Left cardiac atrium (tissue), 4 donors: Measurements from ENCODE around the gene PTCHD1. TPM values are rescaled to one million over a fixed set of nuclear protein-coding genes. Genes with fewer than 3 reads are reported as not detected.

Source experiments
- ATAC-seq, 2 donors: fragments of 200-7000 bp; cut with Tn5 transposase; one replicate each; pipeline ENCODE4 v1.9.1; 2020; ENCODE audit warnings: mild to moderate bottlenecking in 2 of 2, moderate library complexity in 2 of 2
- DNase-seq: peaks from one replicate; pipeline ENCODE4 v3.0.0-alpha.2; 2020
- intact Hi-C, 2 donors: fragments of 100-400 bp; cut with DNase I; formaldehyde crosslinking; loops; one replicate each; pipeline versions ENCODE4 v1.14.1 to v1.15.1; 2022 to 2023
- long read RNA-seq: library from polyadenylated mRNA; unstranded; transcript quantifications from one replicate; pipeline ENCODE4 v2.0.0, GENCODE V29; 2021
- total RNA-seq, 2 donors: library from RNA; stranded (reverse); fragmentation: NEBNext Ultra II Directional; extraction: Animal tissue kit (Norgen Biotek cat#: 25700); gene quantifications; one replicate each; pipeline ENCODE4 v1.2.1, GENCODE V29; 2021
- donor health status: DM: no; HTN: yes; CAD: no.
- donor health status: DM: no; HTN: yes; CAD: no; lungs with severe emphysema.
- donor health status: DM: yes; HTN: yes; CAD: no.
- donor health status: Dilated cardiomyopathy.

PTCHD1 gene
- under 1 TPM; 0.03 to 0.24 TPM for total RNA-seq
- long read RNA-seq: 0 reads

- ATAC-seq (no peak), DNase-seq (no peak)
- intact Hi-C loops: no loop called here
Observed at GRCh38 chrX:23334848-23335599, at the start of gene PTCHD1. PTCHD1 (plus strand) TSS chrX:23334849; CDS start chrX:23334876, 27 bp downstream.

GRCh38 chrX:23286731-23287130 is 47.9 kb upstream of the PTCHD1 start:
- DNase-seq: no peak
- intact Hi-C loops: no loop called here
- ATAC-seq: no peak

- intact Hi-C loops: no loop called here
- ATAC-seq (no peak), DNase-seq (no peak)
Observed at GRCh38 chrX:23287191-23287725, 47.4 kb upstream of the PTCHD1 start.

- ATAC-seq (no peak), DNase-seq (no peak)
- intact Hi-C loops: no loop called here
Observed at GRCh38 chrX:23292354-23292987, 42.2 kb upstream of the PTCHD1 start.

- ATAC-seq (no peak), DNase-seq (no peak)
- intact Hi-C loops: no loop called here
Observed at GRCh38 chrX:23292988-23293651, 41.5 kb upstream of the PTCHD1 start.

- intact Hi-C loops: no loop called here
- no peak for ATAC-seq
Observed at GRCh38 chrX:23304881-23305280, 29.8 kb upstream of the PTCHD1 start.

GRCh38 chrX:23311731-23312130 is 22.9 kb upstream of the PTCHD1 start:
- intact Hi-C loops: no loop called here
- ATAC-seq (no peak), DNase-seq (no peak)

More at GRCh38 chrX:23304881-23305280, 29.8 kb upstream of the PTCHD1 start:
- DNase-seq: no peak

- intact Hi-C loops: no loop called here
Observed at GRCh38 chrX:23312136-23312535, 22.5 kb upstream of the PTCHD1 start.

GRCh38 chrX:23317799-23318724 is 16.6 kb upstream of the PTCHD1 start:
- DNase-seq (no peak), ATAC-seq (peak in 1 of 2 donors; percentile 76)

More at GRCh38 chrX:23312136-23312535, 22.5 kb upstream of the PTCHD1 start:
- ATAC-seq (no peak), DNase-seq (no peak)

GRCh38 chrX:23327104-23327503 is 7.5 kb upstream of the PTCHD1 start:
- intact Hi-C loops: no loop called here
- ATAC-seq (no peak), DNase-seq (no peak)

More at GRCh38 chrX:23317799-23318724, 16.6 kb upstream of the PTCHD1 start:
- intact Hi-C loops: no loop called here

GRCh38 chrX:23331701-23332100 is 2.9 kb upstream of the PTCHD1 start:
- intact Hi-C loops: no loop called here
- no peak for ATAC-seq
- DNase-seq: no peak

GRCh38 chrX:23332101-23332887 is 2.4 kb upstream of the PTCHD1 start:
- DNase-seq: no peak
- intact Hi-C loops: no loop called here
- ATAC-seq: no peak

GRCh38 chrX:23332888-23333821 is 1.5 kb upstream of the PTCHD1 start:
- no peak for DNase-seq
- no peak for ATAC-seq
- intact Hi-C loops: no loop called here

- intact Hi-C loops: no loop called here
- ATAC-seq: no peak
- no peak for DNase-seq
Observed at GRCh38 chrX:23333842-23334520, 668 bp upstream of the PTCHD1 start.

- ATAC-seq: no peak
- no peak for DNase-seq
- intact Hi-C loops: no loop called here
Observed at GRCh38 chrX:23334521-23334847, 165 bp upstream of the PTCHD1 start.

- intact Hi-C loops: no loop called here
- ATAC-seq (no peak), DNase-seq (no peak)
Observed at GRCh38 chrX:23338334-23338733, 3.7 kb downstream of the PTCHD1 start.

- DNase-seq (no peak), ATAC-seq (no peak)
- intact Hi-C loops: no loop called here
Observed at GRCh38 chrX:23341452-23341851, 6.8 kb downstream of the PTCHD1 start.
